Suprapubic skin (tissue), 4 donors: ENCODE measurements around the gene ARHGAP10. TPM values are rescaled to one million over a fixed set of nuclear protein-coding genes. Genes with fewer than 3 reads are reported as not detected.

ENCODE experiments used
- DNase-seq, 2 donors: peaks; one replicate each; pipeline ENCODE4 v3.0.0-alpha.2; 2019; ENCODE audit warnings: low spot score in 2 of 2
- H3K27ac ChIP-seq: fragments of 200-600 bp; sonication (generic); one replicate; pipeline ENCODE4 v1.5.1; 2019
- H3K27me3 ChIP-seq: fragments of 200-600 bp; sonication (generic); one replicate; pipeline ENCODE4 v1.5.1; 2019
- H3K36me3 ChIP-seq: fragments of 200-600 bp; sonication (generic); one replicate; pipeline ENCODE4 v1.5.1; 2019
- H3K4me1 ChIP-seq: fragments of 200-600 bp; sonication (generic); one replicate; pipeline ENCODE4 v1.5.1; 2019
- H3K4me3 ChIP-seq: fragments of 200-600 bp; sonication (generic); one replicate; pipeline ENCODE4 v1.5.1; 2019; ENCODE audit warnings: mild to moderate bottlenecking
- H3K9me3 ChIP-seq: fragments of 200-600 bp; sonication (generic); one replicate; pipeline ENCODE4 v1.5.1; 2019
- EP300 ChIP-seq: sonication (generic); formaldehyde crosslinking; IDR thresholded peaks from one replicate; pipeline ENCODE4 v1.6.1; 2017; ENCODE audit warnings: antibody characterized with exemption
- POLR2A ChIP-seq, 2 donors: fragments of 450-650 bp; IDR thresholded peaks; one replicate each; pipeline ENCODE4 v1.6.1; 2017; ENCODE audit warnings: antibody characterized with exemption in 2 of 2, mild to moderate bottlenecking in 2 of 2, moderate library complexity in 2 of 2
- POLR2AphosphoS5 ChIP-seq, 3 donors: sonication (generic); formaldehyde crosslinking; IDR thresholded peaks; one replicate each; pipeline ENCODE4 v1.6.1; 2017; ENCODE audit warnings: antibody characterized with exemption in 3 of 3
- WGBS: methylation state at CpG from one replicate; pipeline ENCODE4 v1.1.5; 2018; 5-methylcytosine and 5-hydroxymethylcytosine counted together
- total RNA-seq, 4 donors: library from RNA; depleted of rRNA; stranded (reverse); fragments of >200 nt; gene quantifications; one replicate each; pipeline ENCODE4 v1.1.0, GENCODE V29; 2016
- TF ChIP-seq, protein P1 (sequence below), 2 donors: fragments of 200-600 bp in 1 of 2; fragments of 450-650 bp in 1 of 2; sonication (generic) in 1 of 2; IDR thresholded peaks; one replicate each; pipeline ENCODE4 v1.5.1; 2016 to 2019; ENCODE audit warnings: antibody characterized with exemption in 2 of 2, mild to moderate bottlenecking in 1 of 2, moderate library complexity in 1 of 2

The ARHGAP10 gene
- total RNA-seq, 4 donors from 2014 or later = 32.5 to 59.0 (median 36.8) TPM

- no peak overlapping the region for H3K27ac ChIP-seq
- no peak overlapping the region for H3K4me3 ChIP-seq
- no peaks in the 10 kb centered on the region for H3K27me3 ChIP-seq
- 90% methylated on average over 2 of the region's 3 CpGs for WGBS
- H3K36me3 ChIP-seq = peaks cover 52% of the 10 kb centered on the region
- H3K4me1 ChIP-seq = no peaks in the 10 kb centered on the region
- no peak for DNase-seq
- TF ChIP-seq, protein P1, sequence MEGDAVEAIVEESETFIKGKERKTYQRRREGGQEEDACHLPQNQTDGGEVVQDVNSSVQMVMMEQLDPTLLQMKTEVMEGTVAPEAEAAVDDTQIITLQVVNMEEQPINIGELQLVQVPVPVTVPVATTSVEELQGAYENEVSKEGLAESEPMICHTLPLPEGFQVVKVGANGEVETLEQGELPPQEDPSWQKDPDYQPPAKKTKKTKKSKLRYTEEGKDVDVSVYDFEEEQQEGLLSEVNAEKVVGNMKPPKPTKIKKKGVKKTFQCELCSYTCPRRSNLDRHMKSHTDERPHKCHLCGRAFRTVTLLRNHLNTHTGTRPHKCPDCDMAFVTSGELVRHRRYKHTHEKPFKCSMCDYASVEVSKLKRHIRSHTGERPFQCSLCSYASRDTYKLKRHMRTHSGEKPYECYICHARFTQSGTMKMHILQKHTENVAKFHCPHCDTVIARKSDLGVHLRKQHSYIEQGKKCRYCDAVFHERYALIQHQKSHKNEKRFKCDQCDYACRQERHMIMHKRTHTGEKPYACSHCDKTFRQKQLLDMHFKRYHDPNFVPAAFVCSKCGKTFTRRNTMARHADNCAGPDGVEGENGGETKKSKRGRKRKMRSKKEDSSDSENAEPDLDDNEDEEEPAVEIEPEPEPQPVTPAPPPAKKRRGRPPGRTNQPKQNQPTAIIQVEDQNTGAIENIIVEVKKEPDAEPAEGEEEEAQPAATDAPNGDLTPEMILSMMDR (IDR thresholded peaks at IDR 0.05) = no peak
- TF ChIP-seq POLR2A (IDR thresholded peaks at IDR 0.05) (no peak), POLR2AphosphoS5 (IDR thresholded peaks at IDR 0.05) (no peak), EP300 (no peak)
- H3K9me3 ChIP-seq = no peaks in the 10 kb centered on the region
These were observed 337.9 kb downstream of the ARHGAP10 start for GRCh38 chr4:148069895-148070178.

DNA sequence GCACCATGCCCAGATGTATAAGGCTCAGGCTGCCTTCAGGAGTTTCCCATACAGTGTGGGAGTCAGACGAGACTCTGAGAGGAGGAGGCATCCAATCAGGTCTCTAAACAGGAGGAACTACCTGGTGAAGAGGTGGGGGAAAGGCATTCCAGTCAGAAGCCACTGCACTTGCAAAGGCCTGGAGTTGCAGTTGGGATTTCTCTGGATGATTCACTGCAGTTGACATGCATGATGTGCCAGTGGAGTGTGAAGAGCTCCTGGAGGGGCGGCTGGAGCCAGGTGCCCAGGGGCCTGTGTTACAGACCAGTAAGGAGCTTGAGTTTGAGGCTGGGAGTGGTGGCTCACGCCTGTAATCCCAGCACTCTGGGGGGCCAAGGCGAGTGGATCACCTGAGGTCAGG is 339.1 kb downstream of the ARHGAP10 start:
- Histone ChIP-seq H3K36me3 (peaks cover 55% of the 10 kb centered on the region), H3K27me3 (no peaks in the 10 kb centered on the region), H3K9me3 (peaks cover 7% of the 10 kb centered on the region), H3K4me1 (no peaks in the 10 kb centered on the region), H3K4me3 (no peak overlapping the region), H3K27ac (no peak overlapping the region)
- TF ChIP-seq POLR2A (IDR thresholded peaks at IDR 0.05) = no peak
- TF ChIP-seq POLR2AphosphoS5 (IDR thresholded peaks at IDR 0.05) = no peak
- no peak for TF ChIP-seq EP300
- TF ChIP-seq, protein P1 (IDR thresholded peaks at IDR 0.05) = no peak
- 89% methylated on average over 4 of the region's 4 CpGs for WGBS
- DNase-seq = no peak

- no peak for TF ChIP-seq EP300
- no peak for TF ChIP-seq POLR2A (IDR thresholded peaks at IDR 0.05)
- TF ChIP-seq, protein P1 (IDR thresholded peaks at IDR 0.05) = no peak
- TF ChIP-seq POLR2AphosphoS5 (IDR thresholded peaks at IDR 0.05) = no peak
- Histone ChIP-seq H3K9me3 (peaks cover 7% of the 10 kb centered on the region), H3K27me3 (no peaks in the 10 kb centered on the region), H3K4me3 (no peak overlapping the region), H3K36me3 (peaks cover 55% of the 10 kb centered on the region), H3K27ac (no peak overlapping the region), H3K4me1 (no peaks in the 10 kb centered on the region)
- no peak for DNase-seq
- 90% methylated on average over 9 of the region's 9 CpGs for WGBS
These were observed 340.9 kb downstream of the ARHGAP10 start for GRCh38 chr4:148072789-148073188.

GRCh38 chr4:148073349-148073748 is 341.5 kb downstream of the ARHGAP10 start:
- H3K4me1 ChIP-seq = no peaks in the 10 kb centered on the region
- H3K36me3 ChIP-seq = peaks cover 55% of the 10 kb centered on the region
- no peaks in the 10 kb centered on the region for H3K27me3 ChIP-seq
- WGBS = 95% methylated on average over 6 of the region's 6 CpGs
- H3K27ac ChIP-seq = no peak overlapping the region
- no peak for DNase-seq
- TF ChIP-seq EP300 (no peak), POLR2A (IDR thresholded peaks at IDR 0.05) (no peak), POLR2AphosphoS5 (IDR thresholded peaks at IDR 0.05) (no peak)
- TF ChIP-seq, protein P1 (IDR thresholded peaks at IDR 0.05) = no peak
- no peak overlapping the region for H3K4me3 ChIP-seq
- H3K9me3 ChIP-seq = peaks cover 7% of the 10 kb centered on the region

DNA sequence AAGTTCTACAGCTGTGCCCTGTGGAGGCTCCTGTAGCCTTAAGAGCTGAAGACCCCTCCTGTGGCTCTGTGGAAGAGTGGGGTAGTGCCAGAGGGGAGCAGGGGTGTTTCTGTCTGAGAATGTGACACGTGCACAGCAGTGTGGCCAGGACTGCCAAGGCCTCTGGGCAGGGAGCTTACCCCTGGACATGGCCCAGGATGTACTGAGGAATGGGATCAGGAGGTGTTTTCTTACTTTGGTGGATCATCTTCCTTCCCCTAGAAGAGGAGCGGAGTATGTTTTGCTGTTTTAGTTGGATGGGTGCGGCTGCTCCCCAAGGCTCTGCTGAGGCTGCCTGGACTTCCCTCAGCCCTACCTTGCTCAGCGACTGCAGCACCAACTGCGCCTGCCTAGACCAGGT is 342.6 kb downstream of the ARHGAP10 start:
- TF ChIP-seq POLR2A (IDR thresholded peaks at IDR 0.05) = no peak
- no peak for TF ChIP-seq EP300
- TF ChIP-seq, protein P1 (IDR thresholded peaks at IDR 0.05) = no peak
- no peak for TF ChIP-seq POLR2AphosphoS5 (IDR thresholded peaks at IDR 0.05)
- Histone ChIP-seq H3K27ac (no peak overlapping the region), H3K4me3 (no peak overlapping the region), H3K27me3 (no peaks in the 10 kb centered on the region), H3K36me3 (peaks cover 61% of the 10 kb centered on the region), H3K4me1 (no peaks in the 10 kb centered on the region), H3K9me3 (peaks cover 7% of the 10 kb centered on the region)
- DNase-seq = no peak
- WGBS = 96% methylated on average over 5 of the region's 5 CpGs
